ENCODE data around the gene UBE3B. TPM values are rescaled to one million over a fixed set of nuclear protein-coding genes. Genes with fewer than 3 reads are reported as not detected.

UBE3B gene
- total RNA-seq, 1 experiment from 2014 or later = 29.3 TPM

- Mint-ChIP-seq H3K27me3 (ENCODE audit: low read depth) (no peaks in the 10 kb centered on the region), H3K27ac (no peak overlapping the region), H3K36me3 (peaks cover 22% of the 10 kb centered on the region), H3K4me1 (peaks cover 8% of the 10 kb centered on the region), H3K4me3 (no peak overlapping the region), H3K9me3 (no peaks in the 10 kb centered on the region)
- ATAC-seq (no peak), DNase-seq (ENCODE audit: low spot score) (no peak)
- no peak for TF ChIP-seq RELA (CRISPR knock-in tag; IDR thresholded peaks at IDR 0.05; ENCODE audit: borderline replicate concordance)
- no peak for TF ChIP-seq PRDM15 (CRISPR knock-in tag; IDR thresholded peaks at IDR 0.05)
- no peak for TF ChIP-seq EMX1 (CRISPR knock-in tag; IDR thresholded peaks at IDR 0.05)
- no peak for TF ChIP-seq USF1 (CRISPR knock-in tag; IDR thresholded peaks at IDR 0.05)
- TF ChIP-seq ZNF532 (CRISPR knock-in tag; IDR thresholded peaks at IDR 0.05; ENCODE audit: borderline replicate concordance) = no peak
- no peak for TF ChIP-seq AFF4 (CRISPR knock-in tag; IDR thresholded peaks at IDR 0.05; ENCODE audit: borderline replicate concordance)
- TF ChIP-seq JAZF1 (CRISPR knock-in tag; IDR thresholded peaks at IDR 0.05) = no peak
- TF ChIP-seq NFE2L1 (CRISPR knock-in tag; IDR thresholded peaks at IDR 0.05) = no peak
- no peak for TF ChIP-seq IRF1 (CRISPR knock-in tag; IDR thresholded peaks at IDR 0.05)
- POLR2A ChIA-PET = no interaction called here
- CTCF ChIA-PET = no interaction called here
Observed at GRCh38 chr12:109527489-109528123, 50.2 kb downstream of the UBE3B start.
